ENCODE results near the gene DAGLA. TPM values are rescaled to one million over a fixed set of nuclear protein-coding genes. Genes with fewer than 3 reads are reported as not detected.
"Not testable (repeated sequence)": the region's sequence is repeated elsewhere in the genome, so short reads cannot be mapped to it uniquely, and the experiment has no call there.

DAGLA gene
- total and polyA plus RNA-seq, 2 experiments from 2014 or later = 1.3 TPM

- Histone ChIP-seq H4K20me1 (ENCODE audit: insufficient read depth) (no peaks in the 10 kb centered on the region), H2AFZ (no peak overlapping the region)
- in situ Hi-C loops (cut with MboI) = no loop called here
These were observed 25.8 kb upstream of the DAGLA start for GRCh38 chr11:61654397-61654829.

GRCh38 chr11:61655266-61656159 is 24.7 kb upstream of the DAGLA start:
- peaks cover 15% of the 10 kb centered on the region for H3K27me3 ChIP-seq (replicated peaks; ENCODE audit: insufficient read depth)
- H3K9ac ChIP-seq; in situ Hi-C loops (cut with MboI); H3K79me2 ChIP-seq (ENCODE audit: insufficient read depth); H3K27ac ChIP-seq; H3K9me2 ChIP-seq (ENCODE audit: insufficient read depth); H3F3A ChIP-seq (ENCODE audit: insufficient read depth); H3K36me3 ChIP-seq (ENCODE audit: low read depth); H3K4me1 ChIP-seq (ENCODE audit: insufficient read depth); H3K4me2 ChIP-seq (ENCODE audit: unreplicated experiment); H3K9me3 ChIP-seq (ENCODE audit: low read depth); DNase-seq; H3K4me3 ChIP-seq; H4K20me1 ChIP-seq (ENCODE audit: insufficient read depth); H2AFZ ChIP-seq: not testable (repeated sequence)
- 24 to 34% methylated on average over 15 to 17 of the region's 17 CpGs for WGBS, 2 experiments (ENCODE audit: low coverage in 1 of 2, low lambda C conversion rate in 2 of 2, missing lambda C conversion rate in 2 of 2)

More at GRCh38 chr11:61654397-61654829, 25.8 kb upstream of the DAGLA start:
- Histone ChIP-seq H3K9me2 (ENCODE audit: insufficient read depth) (no peaks in the 10 kb centered on the region), H3K27me3 (replicated peaks; ENCODE audit: insufficient read depth) (peaks cover 15% of the 10 kb centered on the region), H3K79me2 (ENCODE audit: insufficient read depth) (no peaks in the 10 kb centered on the region), H3K4me3 (no peak overlapping the region), H3K4me1 (ENCODE audit: insufficient read depth) (no peaks in the 10 kb centered on the region), H3K9ac (no peak overlapping the region), H3K27ac (no peak overlapping the region), H3K36me3 (ENCODE audit: low read depth) (no peaks in the 10 kb centered on the region), H3K9me3 (ENCODE audit: low read depth) (no peaks in the 10 kb centered on the region), H3F3A (ENCODE audit: insufficient read depth) (no peaks in the 10 kb centered on the region), H3K4me2 (ENCODE audit: unreplicated experiment) (no peak overlapping the region)
- no peak for DNase-seq
- 20 to 24% methylated on average over 7 of the region's 7 CpGs for WGBS, 2 experiments (ENCODE audit: low coverage in 1 of 2, low lambda C conversion rate in 2 of 2, missing lambda C conversion rate in 2 of 2)
- no peak for TF ChIP-seq EZH2 (IDR thresholded peaks at IDR 0.05; ENCODE audit: insufficient read depth, poor library complexity, severe bottlenecking)
- TF ChIP-seq EZH2phosphoT487 (IDR thresholded peaks at IDR 0.05; ENCODE audit: insufficient read depth, low read depth) = no peak

GRCh38 chr11:61656347-61657077 is 23.7 kb upstream of the DAGLA start:
- Histone ChIP-seq H2AFZ (no peak overlapping the region), H3K27ac (no peak overlapping the region), H3K9me2 (ENCODE audit: insufficient read depth) (no peaks in the 10 kb centered on the region), H3K36me3 (ENCODE audit: low read depth) (no peaks in the 10 kb centered on the region), H3K4me3 (no peak overlapping the region), H3F3A (ENCODE audit: insufficient read depth) (no peaks in the 10 kb centered on the region), H3K4me1 (ENCODE audit: insufficient read depth) (no peaks in the 10 kb centered on the region), H3K9me3 (ENCODE audit: low read depth) (no peaks in the 10 kb centered on the region), H3K4me2 (ENCODE audit: unreplicated experiment) (no peak overlapping the region), H3K27me3 (replicated peaks; ENCODE audit: insufficient read depth) (peaks cover 15% of the 10 kb centered on the region), H4K20me1 (ENCODE audit: insufficient read depth) (no peaks in the 10 kb centered on the region), H3K79me2 (ENCODE audit: insufficient read depth) (no peaks in the 10 kb centered on the region), H3K9ac (no peak overlapping the region)
- in situ Hi-C loops (cut with MboI) = no loop called here
- WGBS, 2 experiments (ENCODE audit: low coverage in 1 of 2, low lambda C conversion rate in 2 of 2, missing lambda C conversion rate in 2 of 2) = 58 to 69% methylated on average over 7 to 13 of the region's 13 CpGs
- no peak for TF ChIP-seq EZH2 (IDR thresholded peaks at IDR 0.05; ENCODE audit: insufficient read depth, poor library complexity, severe bottlenecking)
- no peak for TF ChIP-seq EZH2phosphoT487 (IDR thresholded peaks at IDR 0.05; ENCODE audit: insufficient read depth, low read depth)
- no peak for DNase-seq

- H3K9ac ChIP-seq = no peak overlapping the region
- 36 to 50% methylated on average over 7 to 11 of the region's 11 CpGs for WGBS, 2 experiments (ENCODE audit: low coverage in 1 of 2, low lambda C conversion rate in 2 of 2, missing lambda C conversion rate in 2 of 2)
- H3K4me2 ChIP-seq (ENCODE audit: unreplicated experiment) = no peak overlapping the region
- no peaks in the 10 kb centered on the region for H3K79me2 ChIP-seq (ENCODE audit: insufficient read depth)
- no peaks in the 10 kb centered on the region for H3K9me3 ChIP-seq (ENCODE audit: low read depth)
- no peaks in the 10 kb centered on the region for H3K4me1 ChIP-seq (ENCODE audit: insufficient read depth)
- H3K27ac ChIP-seq = no peak overlapping the region
- H3F3A ChIP-seq (ENCODE audit: insufficient read depth) = no peaks in the 10 kb centered on the region
- in situ Hi-C loops (cut with MboI) = no loop called here
- TF ChIP-seq EZH2phosphoT487 (IDR thresholded peaks at IDR 0.05; ENCODE audit: insufficient read depth, low read depth) (no peak), EZH2 (IDR thresholded peaks at IDR 0.05; ENCODE audit: insufficient read depth, poor library complexity, severe bottlenecking) (no peak)
- H3K36me3 ChIP-seq (ENCODE audit: low read depth) = no peaks in the 10 kb centered on the region
- no peaks in the 10 kb centered on the region for H4K20me1 ChIP-seq (ENCODE audit: insufficient read depth)
- H2AFZ ChIP-seq = no peak overlapping the region
- peaks cover 15% of the 10 kb centered on the region for H3K27me3 ChIP-seq (replicated peaks; ENCODE audit: insufficient read depth)
- no peak for DNase-seq
- no peaks in the 10 kb centered on the region for H3K9me2 ChIP-seq (ENCODE audit: insufficient read depth)
- no peak overlapping the region for H3K4me3 ChIP-seq
These were observed 22.5 kb upstream of the DAGLA start for GRCh38 chr11:61657566-61658290.

All from GM23248 (cell line).